Fibroblast of lung (primary cell): ENCODE data around the gene CGB7.
"Not testable (repeated sequence)": the region's sequence is repeated elsewhere in the genome, so short reads cannot be mapped to it uniquely, and the experiment has no call there.

ENCODE experiments used
- CTCF ChIP-seq, 2 donors: IDR thresholded peaks in 1 of 2; conservative IDR thresholded peaks in 1 of 2; 1 replicate in 1 of 2; 2 replicates in 1 of 2; pipeline ENCODE4 v1.5.1; 2011 to 2012; ENCODE audit warnings: low read length in 2 of 2, control low read depth in 1 of 2, inconsistent platforms in 1 of 2, low read depth in 1 of 2, mild to moderate bottlenecking in 1 of 2
- EZH2 ChIP-seq: IDR thresholded peaks from 2 replicates; pipeline ENCODE4 v1.5.1; 2012; ENCODE audit warnings: low read length, control low read depth, mild to moderate bottlenecking; ENCODE audit errors: missing control alignments

- not testable (repeated sequence) for TF ChIP-seq CTCF (conservative IDR thresholded peaks at IDR 0.05 in 1 of 2, IDR thresholded peaks at IDR 0.05 in 1 of 2; ENCODE audit: low read depth in 1 of 2, low read length in 2 of 2); EZH2
These were observed 17.8 kb downstream of the CGB7 start for GRCh38 chr19:49039736-49040135.
